Endothelial cell of umbilical vein (primary cell): Measurements from ENCODE around the gene STPG4.

Experiments
- EZH2 ChIP-seq: IDR thresholded peaks from 2 replicates; pipeline ENCODE4 v1.6.1; 2012; ENCODE audit warnings: borderline replicate concordance, low read depth, mild to moderate bottlenecking, moderate library complexity, low read length, inconsistent platforms; ENCODE audit not compliant: severe bottlenecking
- FOS ChIP-seq: IDR thresholded peaks from 2 replicates; pipeline ENCODE4 v1.6.1; 2011; ENCODE audit warnings: mild to moderate bottlenecking, low read length, moderate library complexity, borderline replicate concordance; ENCODE audit not compliant: insufficient read depth
- POLR2A ChIP-seq: IDR thresholded peaks from 2 replicates; pipeline ENCODE4 v1.6.1; 2012; ENCODE audit warnings: low read depth, mild to moderate bottlenecking, control low read depth, low read length
- POLR2AphosphoS5 ChIP-seq: IDR thresholded peaks from 2 replicates; pipeline ENCODE4 v1.6.1; 2012; ENCODE audit warnings: low read depth, mild to moderate bottlenecking, control low read depth, low read length, moderate library complexity; ENCODE audit not compliant: insufficient read depth
- TF ChIP-seq, protein P1 (sequence below), 2 donors: IDR thresholded peaks; 1 replicate in 1 of 2; 2 replicates in 1 of 2; pipeline ENCODE4 v1.5.1; 2011; ENCODE audit warnings: low read length in 2 of 2, mild to moderate bottlenecking in 2 of 2, moderate library complexity in 2 of 2, control low read depth in 1 of 2, inconsistent platforms in 1 of 2, low read depth in 1 of 2; ENCODE audit not compliant: insufficient read depth in 1 of 2; ENCODE audit errors: extremely low read depth in 1 of 2
- TF ChIP-seq, protein P2 (sequence below): IDR thresholded peaks from 2 replicates; pipeline ENCODE4 v1.6.1; 2011; ENCODE audit not compliant: insufficient read depth, insufficient read length

DNA sequence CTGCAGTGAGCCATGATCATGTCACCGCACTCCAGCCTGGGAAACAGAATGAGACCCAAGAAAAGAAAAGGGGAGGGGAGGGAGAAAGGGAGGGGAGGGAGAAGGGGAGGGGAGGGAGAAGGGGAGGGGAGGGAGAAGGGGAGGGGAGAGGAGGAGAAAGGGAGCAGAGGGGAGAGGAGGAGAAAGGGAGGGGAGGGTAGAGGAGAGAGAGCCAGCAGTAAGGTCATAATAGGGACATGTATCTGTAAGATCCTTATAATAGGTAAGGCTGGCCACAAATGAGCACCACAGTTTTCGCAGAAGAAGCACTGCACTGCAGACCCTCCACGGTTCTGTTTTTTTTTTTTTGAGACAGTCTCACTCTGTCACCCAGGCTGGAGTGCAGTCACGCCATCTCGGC is 62.6 kb downstream of the STPG4 start:
- TF ChIP-seq, protein P1, sequence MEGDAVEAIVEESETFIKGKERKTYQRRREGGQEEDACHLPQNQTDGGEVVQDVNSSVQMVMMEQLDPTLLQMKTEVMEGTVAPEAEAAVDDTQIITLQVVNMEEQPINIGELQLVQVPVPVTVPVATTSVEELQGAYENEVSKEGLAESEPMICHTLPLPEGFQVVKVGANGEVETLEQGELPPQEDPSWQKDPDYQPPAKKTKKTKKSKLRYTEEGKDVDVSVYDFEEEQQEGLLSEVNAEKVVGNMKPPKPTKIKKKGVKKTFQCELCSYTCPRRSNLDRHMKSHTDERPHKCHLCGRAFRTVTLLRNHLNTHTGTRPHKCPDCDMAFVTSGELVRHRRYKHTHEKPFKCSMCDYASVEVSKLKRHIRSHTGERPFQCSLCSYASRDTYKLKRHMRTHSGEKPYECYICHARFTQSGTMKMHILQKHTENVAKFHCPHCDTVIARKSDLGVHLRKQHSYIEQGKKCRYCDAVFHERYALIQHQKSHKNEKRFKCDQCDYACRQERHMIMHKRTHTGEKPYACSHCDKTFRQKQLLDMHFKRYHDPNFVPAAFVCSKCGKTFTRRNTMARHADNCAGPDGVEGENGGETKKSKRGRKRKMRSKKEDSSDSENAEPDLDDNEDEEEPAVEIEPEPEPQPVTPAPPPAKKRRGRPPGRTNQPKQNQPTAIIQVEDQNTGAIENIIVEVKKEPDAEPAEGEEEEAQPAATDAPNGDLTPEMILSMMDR (IDR thresholded peaks at IDR 0.05; ENCODE audit: extremely low read depth in 1 of 2, insufficient read depth in 1 of 2, low read depth in 1 of 2, low read length in 2 of 2), result no peak
- TF ChIP-seq EZH2 (no peak), POLR2A (no peak), FOS (no peak), POLR2AphosphoS5 (no peak)
- TF ChIP-seq, protein P2, sequence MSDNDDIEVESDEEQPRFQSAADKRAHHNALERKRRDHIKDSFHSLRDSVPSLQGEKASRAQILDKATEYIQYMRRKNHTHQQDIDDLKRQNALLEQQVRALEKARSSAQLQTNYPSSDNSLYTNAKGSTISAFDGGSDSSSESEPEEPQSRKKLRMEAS, result no peak
